RPMI7951 (cell line): ENCODE data around the gene CCDC124. TPM values are rescaled to one million over a fixed set of nuclear protein-coding genes. Genes with fewer than 3 reads are reported as not detected.
"Not testable (repeated sequence)": the region's sequence is repeated elsewhere in the genome, so short reads cannot be mapped to it uniquely, and the experiment has no call there.

ENCODE experiments used
- DNase-seq: peaks from one replicate; pipeline ENCODE4 v3.0.0-alpha.2; 2012; ENCODE audit warnings: low read depth
- total RNA-seq: library from RNA; depleted of rRNA; stranded (reverse); fragments of >200 nt; shearing (Covaris generic); gene quantifications from 2 replicates; pipeline ENCODE4 v1.2.3, GENCODE V29; 2014; rRNA removed

Gene CCDC124
- total RNA-seq = 54.3 and 56.7 TPM in 2 replicates

DNA sequence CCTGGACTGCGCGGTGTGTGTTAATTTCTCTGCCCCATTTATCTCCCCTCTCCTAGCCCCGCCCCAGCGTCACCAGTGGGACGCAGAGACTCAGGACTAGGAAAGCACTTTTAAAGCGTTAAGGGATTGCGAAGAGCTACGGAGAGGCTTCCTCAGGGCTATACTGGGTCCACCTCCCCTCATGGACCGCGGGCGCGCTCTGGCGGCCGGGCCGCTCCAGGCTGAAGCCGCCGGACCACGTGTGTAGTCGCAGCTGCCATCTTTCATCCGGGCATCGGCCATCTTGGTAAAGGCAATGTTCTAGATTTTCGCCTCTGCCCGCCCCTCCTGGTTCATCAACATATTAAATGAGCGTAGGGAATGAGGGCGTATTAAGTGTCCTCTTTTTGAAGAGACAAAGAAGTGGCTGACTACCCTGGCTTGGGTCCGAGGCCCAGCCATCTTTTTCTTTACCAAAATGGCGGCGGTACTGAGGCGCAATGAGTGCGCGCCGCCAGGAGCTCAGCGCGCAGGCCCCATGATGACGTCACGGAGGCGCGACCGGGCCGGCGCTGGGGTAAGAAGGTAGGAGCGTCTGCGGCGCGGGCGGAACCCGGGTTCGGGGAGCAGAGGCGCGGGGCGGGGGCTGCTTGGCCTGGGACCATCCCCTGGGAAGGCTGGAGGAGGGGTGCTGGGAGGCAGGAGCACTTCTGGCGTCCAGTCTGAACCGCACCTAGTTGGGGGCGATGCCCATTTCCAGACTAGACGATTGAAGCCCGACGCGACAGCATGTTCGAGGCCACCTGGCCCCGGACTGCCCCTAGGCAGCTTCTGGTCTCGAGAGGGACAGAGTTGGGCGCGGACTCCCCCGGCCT, at the start of gene CCDC124:
TSS of gene CCDC124 (plus strand) at position 531 of the 854 bp plus-strand sequence. CDS start 3,406 bp downstream, outside the sequence.
- peak; percentile 86 for DNase-seq

DNA sequence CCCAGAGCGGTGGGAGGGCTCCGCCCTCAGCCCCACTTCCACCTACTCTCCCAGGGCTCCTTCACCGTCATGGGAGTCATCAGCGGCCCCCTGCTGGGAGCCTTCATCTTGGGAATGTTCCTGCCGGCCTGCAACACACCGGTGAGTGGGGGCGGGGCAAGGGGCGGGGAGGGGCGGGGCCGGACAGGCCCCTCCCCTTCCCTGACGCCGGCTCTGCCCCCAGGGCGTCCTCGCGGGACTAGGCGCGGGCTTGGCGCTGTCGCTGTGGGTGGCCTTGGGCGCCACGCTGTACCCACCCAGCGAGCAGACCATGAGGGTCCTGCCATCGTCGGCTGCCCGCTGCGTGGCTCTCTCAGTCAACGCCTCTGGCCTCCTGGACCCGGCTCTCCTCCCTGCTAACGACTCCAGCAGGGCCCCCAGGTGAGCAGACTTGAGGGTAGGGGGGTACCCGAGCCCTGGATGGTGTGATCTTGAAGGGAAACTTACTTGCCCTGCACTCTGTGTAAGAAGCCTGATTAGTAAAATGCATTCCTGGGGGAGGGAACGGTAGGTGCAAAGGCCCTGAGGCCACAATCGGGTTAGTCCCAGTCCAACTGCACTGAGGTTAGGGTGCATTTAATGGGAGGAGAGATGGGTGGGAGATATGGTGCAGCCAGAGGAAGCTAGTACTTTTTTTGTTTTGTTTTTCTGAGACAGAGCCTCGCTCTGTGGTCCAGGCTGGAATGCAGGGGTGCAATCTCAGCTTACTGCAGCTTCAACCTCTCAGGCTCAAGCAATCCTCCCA, 49.0 kb upstream of the CCDC124 start:
- DNase-seq = no peak

DNA sequence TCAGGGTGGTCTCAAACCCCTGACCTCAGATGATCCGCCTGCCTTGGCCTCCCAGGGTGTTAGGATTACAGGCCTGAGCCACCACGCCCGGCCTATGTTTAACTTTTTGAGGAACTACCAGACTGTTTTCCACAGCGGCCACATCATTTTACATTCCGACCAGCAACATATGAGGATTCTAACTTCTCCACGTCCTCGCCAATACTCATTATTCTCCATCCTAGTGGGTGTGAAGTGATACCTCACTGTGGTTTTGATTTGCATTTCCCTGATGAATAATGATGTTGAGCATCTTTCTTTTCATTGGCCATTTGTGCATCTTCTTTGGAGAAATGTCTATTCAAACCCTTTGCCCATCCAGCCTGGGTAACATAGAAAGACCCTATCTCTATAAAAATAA, 46.3 kb upstream of the CCDC124 start:
- DNase-seq = no peak

- DNase-seq = not testable (repeated sequence)
Observed at GRCh38 chr19:17887221-17887620, 45.6 kb upstream of the CCDC124 start.

GRCh38 chr19:17888260-17888659, 44.6 kb upstream of the CCDC124 start:
- no peak for DNase-seq

GRCh38 chr19:17889609-17890214, 43.1 kb upstream of the CCDC124 start:
- peak; percentile 55 for DNase-seq

DNA sequence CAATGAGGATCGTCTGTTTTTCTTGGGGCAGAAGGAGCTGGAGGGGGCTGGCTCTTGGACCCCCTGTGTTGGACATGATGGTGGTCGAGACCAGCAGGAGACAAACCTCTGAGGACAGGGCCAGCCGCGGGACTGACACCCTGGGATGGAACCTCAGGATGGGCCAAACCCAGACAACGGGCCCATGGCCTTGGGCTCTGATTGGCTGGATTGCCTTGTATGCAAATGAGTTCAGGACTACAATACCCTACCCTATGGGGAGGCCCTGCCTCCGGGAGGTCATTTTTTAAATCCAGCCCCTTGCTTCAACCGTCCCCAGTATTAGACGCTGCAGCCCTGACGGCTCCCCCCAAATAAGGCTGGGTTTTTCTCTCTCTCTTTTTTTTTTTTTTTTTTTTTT, 39.0 kb upstream of the CCDC124 start:
- no peak for DNase-seq

- peak; percentile 59 for DNase-seq
Observed at GRCh38 chr19:17902701-17903100, 30.1 kb upstream of the CCDC124 start.

GRCh38 chr19:17908244-17908643, 24.6 kb upstream of the CCDC124 start:
- DNase-seq = no peak

GRCh38 chr19:17909003-17909732, 23.6 kb upstream of the CCDC124 start:
- DNase-seq = no peak

DNA sequence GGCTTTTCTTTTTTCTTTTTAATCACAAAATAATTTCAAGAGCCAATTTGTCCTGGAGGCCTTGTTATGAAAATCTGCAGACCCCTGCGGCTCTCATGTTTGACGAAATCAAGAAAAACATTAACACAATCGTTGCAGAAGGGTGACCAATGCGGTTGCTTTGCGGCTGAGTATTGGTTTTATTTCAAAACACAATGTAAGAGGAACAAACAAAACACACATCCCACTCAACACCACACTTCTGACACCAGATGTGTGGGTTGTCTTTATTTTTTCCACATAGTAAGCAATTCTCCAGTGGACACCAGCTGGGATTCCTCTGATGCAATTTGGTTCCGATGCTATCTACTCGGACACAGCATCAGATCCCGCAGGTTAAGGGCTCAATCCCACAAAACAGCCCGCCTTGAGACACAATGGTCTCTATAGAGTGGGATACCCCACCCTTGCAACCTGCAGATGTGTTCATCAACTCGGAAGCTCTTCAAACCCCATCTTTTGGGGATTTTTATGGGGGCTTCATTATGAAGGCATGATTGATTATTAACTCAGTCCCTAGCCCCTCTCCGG, 21.9 kb upstream of the CCDC124 start:
- DNase-seq = no peak

DNA sequence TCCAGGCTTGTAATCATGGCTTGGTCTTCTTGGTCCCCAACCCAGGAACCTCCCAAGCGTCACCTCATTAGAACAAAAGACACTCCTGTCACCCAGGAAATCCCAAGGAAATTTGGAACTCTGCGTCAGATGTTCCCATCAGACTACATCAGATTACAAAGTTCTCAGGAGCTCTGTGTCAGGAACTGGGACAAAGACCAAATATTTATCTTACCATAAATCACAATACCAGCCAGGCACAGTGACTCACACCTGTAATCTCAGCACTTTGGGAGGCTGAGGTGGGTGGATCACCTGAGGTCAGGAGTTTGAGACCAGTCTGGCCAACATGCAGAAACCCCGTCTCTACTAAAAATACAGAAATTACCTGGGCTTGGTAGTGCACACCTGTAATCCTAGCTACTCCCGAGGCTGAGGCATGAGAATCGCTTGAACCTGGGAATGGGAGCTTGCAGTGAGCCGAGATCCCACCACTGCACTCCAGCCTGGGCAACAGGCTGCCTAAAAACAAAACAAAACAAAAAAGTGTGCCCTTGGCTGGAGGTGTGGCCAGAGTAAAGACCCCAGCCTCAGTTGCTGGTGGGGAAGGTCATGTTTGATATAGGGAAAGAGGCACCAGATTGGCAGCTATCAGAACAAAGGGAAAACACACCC, 16.7 kb upstream of the CCDC124 start:
- DNase-seq = no peak

- DNase-seq = not testable (repeated sequence)
Observed at GRCh38 chr19:17918151-17918550, 14.7 kb upstream of the CCDC124 start.

DNA sequence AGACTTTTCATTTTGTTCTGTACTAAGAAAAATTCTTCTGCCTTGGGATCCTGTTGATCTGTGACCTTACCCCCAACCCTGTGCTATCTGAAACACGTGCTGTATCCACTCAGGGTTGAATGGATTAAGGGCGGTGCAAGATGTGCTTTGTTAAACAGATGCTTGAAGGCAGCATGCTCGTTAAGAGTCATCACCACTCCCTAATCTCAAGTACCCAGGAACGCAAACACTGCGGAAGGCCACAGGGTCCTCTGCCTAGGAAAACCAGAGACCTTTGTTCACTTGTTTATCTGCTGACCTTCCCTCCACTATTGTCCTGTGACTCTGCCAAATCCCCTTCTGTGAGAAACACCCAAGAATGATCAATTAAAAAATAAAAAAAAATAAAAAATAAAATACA, 13.7 kb upstream of the CCDC124 start:
- not testable (repeated sequence) for DNase-seq

DNA sequence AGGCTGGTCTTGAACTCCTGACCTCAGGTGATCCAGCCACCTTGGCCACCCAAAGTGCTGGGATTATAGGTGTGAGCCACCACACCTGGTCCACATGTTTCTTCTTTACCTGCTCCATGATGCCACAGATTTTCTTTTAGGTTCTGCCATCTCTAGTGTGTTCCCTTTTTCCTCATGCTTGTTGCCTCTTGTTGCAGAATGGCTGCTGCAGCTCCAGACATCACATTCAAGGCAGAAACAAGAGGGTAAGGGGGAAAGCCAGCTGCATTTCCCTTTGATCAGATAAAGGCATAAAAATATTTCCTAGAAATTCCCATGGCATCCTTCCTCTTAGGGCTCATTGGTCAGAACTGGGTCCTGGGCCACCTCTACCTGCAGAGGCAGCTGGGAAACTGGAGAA, 12.3 kb upstream of the CCDC124 start:
- DNase-seq = no peak

DNA sequence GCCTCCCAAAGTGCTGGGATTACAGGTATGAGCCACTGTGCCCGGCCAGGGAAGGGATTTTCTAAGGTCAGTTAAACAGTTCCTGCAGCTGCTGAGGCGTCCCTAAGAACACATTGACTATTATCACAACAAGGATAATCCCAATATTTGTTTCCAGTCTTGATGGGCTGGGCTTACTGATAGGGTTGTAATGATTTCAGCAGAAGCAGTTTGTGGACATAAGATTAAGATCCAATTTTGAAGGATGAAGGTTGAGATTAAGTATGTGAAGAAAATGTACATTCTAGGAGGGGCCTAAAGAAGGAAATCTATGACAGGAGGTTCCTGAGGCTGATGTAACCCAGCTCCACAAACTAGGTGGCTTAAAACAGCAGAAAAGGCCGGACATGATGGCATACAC, 10.7 kb upstream of the CCDC124 start:
- no peak for DNase-seq

GRCh38 chr19:17926044-17926443, 6.8 kb upstream of the CCDC124 start:
- DNase-seq = peak; percentile 33

- DNase-seq = no peak
Observed at GRCh38 chr19:17929056-17929455, 3.8 kb upstream of the CCDC124 start.

GRCh38 chr19:17931532-17932191, 1.2 kb upstream of the CCDC124 start:
- peak; percentile 31 for DNase-seq

DNA sequence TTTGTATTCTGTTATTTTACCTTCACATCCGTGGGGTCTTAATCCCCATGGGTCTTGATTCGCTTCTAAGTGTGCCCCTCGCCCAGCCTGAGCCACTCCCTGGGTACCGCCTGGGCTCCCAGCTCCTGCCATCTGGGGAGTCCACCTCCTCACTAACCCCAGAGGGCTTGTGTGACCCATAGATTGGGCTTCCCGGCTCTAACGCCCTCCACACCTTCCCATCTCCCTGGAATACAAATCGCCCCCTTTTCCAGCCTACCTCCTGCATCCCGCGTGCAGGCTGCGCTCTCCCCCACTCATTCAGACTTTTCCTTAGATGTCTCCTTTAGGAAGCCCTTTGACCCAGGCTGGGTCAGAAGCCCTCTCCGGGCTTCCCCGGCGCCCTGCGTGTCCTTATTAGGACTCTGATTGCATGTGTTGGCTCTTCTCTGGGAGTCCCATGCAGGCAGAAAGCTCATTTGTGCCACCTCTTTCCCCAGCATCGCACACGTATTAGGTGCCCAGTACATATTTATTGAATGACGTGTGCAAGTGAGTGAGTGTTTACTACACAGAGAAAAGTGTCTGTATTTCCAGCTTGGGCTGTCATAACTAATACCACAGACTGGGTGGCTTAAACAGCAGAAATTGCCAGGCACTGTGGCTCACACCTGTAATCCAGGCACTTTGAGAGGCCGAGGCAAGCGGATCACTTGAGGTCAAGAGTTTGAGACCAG, 757 bp downstream of the CCDC124 start:
- peak; percentile 39 for DNase-seq
